Liver (tissue), 9 donors: ENCODE data around the gene PLEKHM2. TPM values are rescaled to one million over a fixed set of nuclear protein-coding genes. Genes with fewer than 3 reads are reported as not detected.

Experiments used
- DNase-seq: peaks from one replicate; pipeline ENCODE4 v3.0.0-alpha.2; 2017; ENCODE audit warnings: low spot score
- H3K27ac ChIP-seq, 2 donors: one replicate each; pipeline ENCODE4 v1.7.0; 2013; ENCODE audit warnings: inconsistent platforms in 2 of 2, low read length in 2 of 2, control low read depth in 1 of 2, low read depth in 1 of 2, mild to moderate bottlenecking in 1 of 2
- H3K27me3 ChIP-seq, 4 donors: one replicate each; pipeline versions ENCODE4 v1.6.1 to v1.7.0; 2013; ENCODE audit warnings: low read length in 3 of 4, inconsistent platforms in 1 of 4, mild to moderate bottlenecking in 1 of 4, moderate library complexity in 1 of 4; ENCODE audit not compliant: control insufficient read depth in 4 of 4, insufficient read depth in 4 of 4
- H3K36me3 ChIP-seq, 4 donors: one replicate each; pipeline versions ENCODE4 v1.6.1 to v1.7.0; 2013; ENCODE audit warnings: low read length in 3 of 4, mild to moderate bottlenecking in 3 of 4, low read depth in 1 of 4, moderate library complexity in 1 of 4; ENCODE audit not compliant: control insufficient read depth in 4 of 4, insufficient read depth in 3 of 4
- H3K4me1 ChIP-seq, 4 donors: one replicate each; pipeline versions ENCODE4 v1.6.1 to v1.7.0; 2013; ENCODE audit warnings: low read length in 3 of 4, mild to moderate bottlenecking in 3 of 4, moderate library complexity in 1 of 4; ENCODE audit not compliant: control insufficient read depth in 4 of 4, insufficient read depth in 4 of 4
- H3K4me3 ChIP-seq, 3 donors: one replicate each; pipeline versions ENCODE4 v1.6.1 to v1.7.0; 2013; ENCODE audit warnings: low read length in 3 of 3, control low read depth in 1 of 3, low read depth in 1 of 3, mild to moderate bottlenecking in 1 of 3
- H3K9ac ChIP-seq, 2 donors: one replicate each; pipeline ENCODE4 v1.7.0; 2013; ENCODE audit warnings: low read length in 2 of 2, mild to moderate bottlenecking in 2 of 2, moderate library complexity in 2 of 2, control low read depth in 1 of 2, low read depth in 1 of 2
- H3K9me3 ChIP-seq, 4 donors: one replicate each; pipeline versions ENCODE4 v1.6.1 to v1.7.0; 2013; ENCODE audit warnings: low read length in 3 of 4; ENCODE audit not compliant: control insufficient read depth in 4 of 4
- EGR1 ChIP-seq, 2 donors: IDR thresholded peaks; 2 replicates each; pipeline ENCODE4 v1.6.1; 2016 to 2018; ENCODE audit warnings: antibody characterized with exemption in 2 of 2, low read depth in 2 of 2
- FOXA1 ChIP-seq: IDR thresholded peaks from 2 replicates; pipeline ENCODE4 v1.6.1; 2016; ENCODE audit warnings: antibody characterized with exemption
- FOXA2 ChIP-seq: IDR thresholded peaks from 2 replicates; pipeline ENCODE4 v1.6.1; 2016; ENCODE audit warnings: antibody characterized with exemption
- GABPA ChIP-seq, 2 donors: IDR thresholded peaks in 1 of 2; conservative IDR thresholded peaks in 1 of 2; 2 replicates each; pipeline ENCODE4 v1.6.1; 2016; ENCODE audit warnings: antibody characterized with exemption in 2 of 2, mild to moderate bottlenecking in 1 of 2, moderate library complexity in 1 of 2
- HNF4G ChIP-seq: IDR thresholded peaks from 2 replicates; pipeline ENCODE4 v1.6.1; 2016; ENCODE audit warnings: antibody characterized with exemption
- JUND ChIP-seq, 2 donors: IDR thresholded peaks; 2 replicates each; pipeline ENCODE4 v1.6.1; 2016; ENCODE audit warnings: antibody characterized with exemption in 2 of 2
- NR2F2 ChIP-seq: IDR thresholded peaks from 2 replicates; pipeline ENCODE4 v1.6.1; 2016; ENCODE audit warnings: antibody characterized with exemption
- RAD21 ChIP-seq, 2 donors: IDR thresholded peaks; 2 replicates each; pipeline ENCODE4 v1.6.1; 2016; ENCODE audit warnings: antibody characterized with exemption in 2 of 2, mild to moderate bottlenecking in 2 of 2
- RXRA ChIP-seq, 2 donors: IDR thresholded peaks; 2 replicates each; pipeline ENCODE4 v1.6.1; 2017 to 2018; ENCODE audit warnings: antibody characterized with exemption in 2 of 2, mild to moderate bottlenecking in 1 of 2
- SP1 ChIP-seq: IDR thresholded peaks from 2 replicates; pipeline ENCODE4 v1.6.1; 2018; ENCODE audit warnings: antibody characterized with exemption, mild to moderate bottlenecking
- YY1 ChIP-seq: IDR thresholded peaks from 2 replicates; pipeline ENCODE4 v1.6.1; 2016; ENCODE audit warnings: antibody characterized with exemption, mild to moderate bottlenecking
- WGBS: extraction: QIAGEN DNeasy Blood & Tissue Kit; methylation state at CpG from one replicate; pipeline ENCODE4 v1.1.7; 2013; 5-methylcytosine and 5-hydroxymethylcytosine counted together
- polyA plus RNA-seq, 2 donors: library from polyadenylated mRNA; stranded (reverse) in 1 of 2; unstranded in 1 of 2; fragments of 200-250 nt in 1 of 2; fragments of >200 nt in 1 of 2; fragmentation: Nextera tagmentation in 1 of 2; extraction: Ambion mirVana in 1 of 2; gene quantifications; one replicate each; pipeline versions ENCODE4 v1.2.1 to v1.2.3, GENCODE V29; 2013 to 2015
- total RNA-seq, 2 donors: library from RNA; depleted of rRNA; stranded (reverse); fragments of >200 nt; gene quantifications; one replicate each; pipeline ENCODE4 v1.2.3, GENCODE V29; 2014
- TF ChIP-seq, protein P1 (sequence below): IDR thresholded peaks from 2 replicates; pipeline ENCODE4 v1.6.1; 2016; ENCODE audit warnings: antibody characterized with exemption, mild to moderate bottlenecking
- TF ChIP-seq, protein P2 (sequence below): IDR thresholded peaks from 2 replicates; pipeline ENCODE4 v1.6.1; 2016; ENCODE audit warnings: antibody characterized with exemption
- TF ChIP-seq, protein P3 (sequence below): IDR thresholded peaks from 2 replicates; pipeline ENCODE4 v1.6.1; 2016; ENCODE audit warnings: antibody characterized with exemption
- TF ChIP-seq, protein P4 (sequence below): fragments of 150-350 bp; IDR thresholded peaks from 2 replicates; pipeline ENCODE4 v1.5.1; 2017; ENCODE audit warnings: improper control_type of control experiment, low read depth, low read length; ENCODE audit not compliant: missing input control
- donor health status: healthy.
- donor health status: healthy.
- donor health status: healthy.
- donor health status: healthy.
- donor health status: healthy.

Gene PLEKHM2
- total and polyA plus RNA-seq, 4 donors: 4.1 to 22.6 (median 17.0) TPM

DNA sequence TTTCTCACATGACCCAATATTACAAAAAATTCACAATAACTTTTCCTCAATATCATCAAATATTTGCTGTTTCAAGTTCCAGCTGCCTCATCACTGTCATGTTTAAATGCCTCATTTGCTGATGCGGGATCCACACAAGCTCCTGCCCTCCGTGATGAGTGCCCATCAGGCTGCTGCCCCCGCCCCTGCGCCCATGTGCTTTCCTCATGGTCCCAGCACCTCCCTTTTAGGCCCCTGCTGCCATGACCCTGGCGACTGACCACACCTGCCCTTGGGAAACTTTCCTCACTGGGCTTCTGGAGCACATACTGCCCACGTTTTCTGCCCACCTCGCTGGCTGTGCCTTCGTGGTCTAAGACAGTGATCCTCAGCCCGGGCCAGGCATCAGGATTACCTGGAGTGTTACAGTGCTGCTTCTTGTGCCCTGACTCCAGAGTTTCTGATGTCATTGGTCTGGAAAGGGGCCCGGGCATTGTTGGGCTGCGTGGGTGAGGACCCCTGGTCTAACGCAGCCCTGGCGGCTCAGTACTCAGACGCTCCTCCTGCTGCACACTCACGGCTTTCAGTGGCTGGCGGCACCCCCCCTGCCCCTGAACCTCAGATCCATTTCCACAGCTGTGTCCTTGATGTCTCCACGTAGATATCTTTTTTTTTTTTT, 20.5 kb downstream of the PLEKHM2 start:
- Histone ChIP-seq H3K36me3 (peaks cover 0 to 1% (median 0%) of the 10 kb centered on the region in 4 donors), H3K9me3 (no peaks in the 10 kb centered on the region), H3K4me3 (no peak overlapping the region), H3K27me3 (no peaks in the 10 kb centered on the region), H3K27ac (peak overlapping the region; percentile 40 to 54), H3K9ac (no peak overlapping the region), H3K4me1 (peaks cover 0 to 12% (median 0%) of the 10 kb centered on the region in 4 donors)
- TF ChIP-seq GABPA (IDR thresholded peaks at IDR 0.05 in 1 of 2, conservative IDR thresholded peaks at IDR 0.05 in 1 of 2): no peak
- no peak for TF ChIP-seq NR2F2
- no peak for TF ChIP-seq RXRA (IDR thresholded peaks at IDR 0.05)
- no peak for TF ChIP-seq HNF4G
- no peak for TF ChIP-seq FOXA2
- TF ChIP-seq, protein P1, sequence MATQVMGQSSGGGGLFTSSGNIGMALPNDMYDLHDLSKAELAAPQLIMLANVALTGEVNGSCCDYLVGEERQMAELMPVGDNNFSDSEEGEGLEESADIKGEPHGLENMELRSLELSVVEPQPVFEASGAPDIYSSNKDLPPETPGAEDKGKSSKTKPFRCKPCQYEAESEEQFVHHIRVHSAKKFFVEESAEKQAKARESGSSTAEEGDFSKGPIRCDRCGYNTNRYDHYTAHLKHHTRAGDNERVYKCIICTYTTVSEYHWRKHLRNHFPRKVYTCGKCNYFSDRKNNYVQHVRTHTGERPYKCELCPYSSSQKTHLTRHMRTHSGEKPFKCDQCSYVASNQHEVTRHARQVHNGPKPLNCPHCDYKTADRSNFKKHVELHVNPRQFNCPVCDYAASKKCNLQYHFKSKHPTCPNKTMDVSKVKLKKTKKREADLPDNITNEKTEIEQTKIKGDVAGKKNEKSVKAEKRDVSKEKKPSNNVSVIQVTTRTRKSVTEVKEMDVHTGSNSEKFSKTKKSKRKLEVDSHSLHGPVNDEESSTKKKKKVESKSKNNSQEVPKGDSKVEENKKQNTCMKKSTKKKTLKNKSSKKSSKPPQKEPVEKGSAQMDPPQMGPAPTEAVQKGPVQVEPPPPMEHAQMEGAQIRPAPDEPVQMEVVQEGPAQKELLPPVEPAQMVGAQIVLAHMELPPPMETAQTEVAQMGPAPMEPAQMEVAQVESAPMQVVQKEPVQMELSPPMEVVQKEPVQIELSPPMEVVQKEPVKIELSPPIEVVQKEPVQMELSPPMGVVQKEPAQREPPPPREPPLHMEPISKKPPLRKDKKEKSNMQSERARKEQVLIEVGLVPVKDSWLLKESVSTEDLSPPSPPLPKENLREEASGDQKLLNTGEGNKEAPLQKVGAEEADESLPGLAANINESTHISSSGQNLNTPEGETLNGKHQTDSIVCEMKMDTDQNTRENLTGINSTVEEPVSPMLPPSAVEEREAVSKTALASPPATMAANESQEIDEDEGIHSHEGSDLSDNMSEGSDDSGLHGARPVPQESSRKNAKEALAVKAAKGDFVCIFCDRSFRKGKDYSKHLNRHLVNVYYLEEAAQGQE: no peak
- no peak for TF ChIP-seq EGR1 (IDR thresholded peaks at IDR 0.05; ENCODE audit: low read depth in 2 of 2)
- WGBS: 95% methylated on average over 17 of the region's 17 CpGs
- no peak for DNase-seq

DNA sequence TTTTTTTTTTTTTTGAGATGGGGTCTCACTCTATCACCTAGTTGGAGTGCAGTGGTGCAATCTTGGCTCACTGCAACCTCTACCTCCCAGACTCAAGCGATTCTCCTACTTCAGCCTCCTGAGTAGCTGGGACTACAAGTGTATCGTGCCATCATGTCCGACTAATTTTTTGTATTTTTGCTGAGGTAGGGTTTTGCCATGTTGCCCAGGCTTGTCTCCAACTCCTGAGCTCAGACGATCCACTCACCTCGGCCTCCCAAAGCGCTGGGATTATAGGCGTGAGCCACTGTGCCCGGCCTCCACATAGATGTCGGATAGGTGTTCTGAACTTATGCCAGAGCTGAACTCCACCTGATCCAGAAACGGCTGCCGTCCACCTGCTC, 21.1 kb downstream of the PLEKHM2 start:
- WGBS: 97% methylated on average over 11 of the region's 11 CpGs
- Histone ChIP-seq H3K36me3 (no peaks in the 10 kb centered on the region), H3K27me3 (no peaks in the 10 kb centered on the region), H3K27ac (no peak overlapping the region), H3K4me1 (peaks cover 0 to 12% (median 0%) of the 10 kb centered on the region in 4 donors), H3K9me3 (no peaks in the 10 kb centered on the region), H3K9ac (no peak overlapping the region), H3K4me3 (no peak overlapping the region)
- DNase-seq: no peak
- no peak for TF ChIP-seq FOXA2
- TF ChIP-seq, protein P2, sequence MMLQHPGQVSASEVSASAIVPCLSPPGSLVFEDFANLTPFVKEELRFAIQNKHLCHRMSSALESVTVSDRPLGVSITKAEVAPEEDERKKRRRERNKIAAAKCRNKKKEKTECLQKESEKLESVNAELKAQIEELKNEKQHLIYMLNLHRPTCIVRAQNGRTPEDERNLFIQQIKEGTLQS: no peak

DNA sequence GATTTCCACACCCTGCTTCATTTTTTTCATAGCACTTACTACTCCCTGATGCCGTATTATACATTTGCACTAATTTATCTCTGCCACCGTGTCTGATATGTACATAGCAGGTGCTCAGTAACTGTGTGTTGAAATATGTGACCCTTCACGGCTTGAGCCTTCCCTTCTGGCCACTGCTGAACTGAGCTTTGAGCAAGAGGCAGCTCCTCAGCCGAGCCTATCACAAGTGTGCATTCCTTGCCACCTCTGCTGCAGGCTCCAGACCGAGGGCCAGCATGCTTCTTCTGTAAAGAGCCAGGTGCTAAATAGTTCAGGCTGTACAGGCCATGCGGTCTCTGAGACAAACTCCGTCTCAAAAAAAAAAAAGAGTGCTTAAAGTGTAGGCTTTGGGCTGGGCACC, 22.6 kb downstream of the PLEKHM2 start:
- H3K9ac ChIP-seq: no peak overlapping the region
- H3K27ac ChIP-seq: no peak overlapping the region
- no peak overlapping the region for H3K4me3 ChIP-seq
- H3K4me1 ChIP-seq: peaks cover 0 to 12% (median 0%) of the 10 kb centered on the region in 4 donors
- no peaks in the 10 kb centered on the region for H3K9me3 ChIP-seq
- TF ChIP-seq GABPA (IDR thresholded peaks at IDR 0.05 in 1 of 2, conservative IDR thresholded peaks at IDR 0.05 in 1 of 2) (no peak), YY1 (no peak), FOXA1 (no peak), JUND (IDR thresholded peaks at IDR 0.05) (no peak), SP1 (no peak), RAD21 (IDR thresholded peaks at IDR 0.05) (no peak), RXRA (IDR thresholded peaks at IDR 0.05) (no peak), NR2F2 (no peak)
- TF ChIP-seq, protein P2: no peak
- TF ChIP-seq, protein P3, sequence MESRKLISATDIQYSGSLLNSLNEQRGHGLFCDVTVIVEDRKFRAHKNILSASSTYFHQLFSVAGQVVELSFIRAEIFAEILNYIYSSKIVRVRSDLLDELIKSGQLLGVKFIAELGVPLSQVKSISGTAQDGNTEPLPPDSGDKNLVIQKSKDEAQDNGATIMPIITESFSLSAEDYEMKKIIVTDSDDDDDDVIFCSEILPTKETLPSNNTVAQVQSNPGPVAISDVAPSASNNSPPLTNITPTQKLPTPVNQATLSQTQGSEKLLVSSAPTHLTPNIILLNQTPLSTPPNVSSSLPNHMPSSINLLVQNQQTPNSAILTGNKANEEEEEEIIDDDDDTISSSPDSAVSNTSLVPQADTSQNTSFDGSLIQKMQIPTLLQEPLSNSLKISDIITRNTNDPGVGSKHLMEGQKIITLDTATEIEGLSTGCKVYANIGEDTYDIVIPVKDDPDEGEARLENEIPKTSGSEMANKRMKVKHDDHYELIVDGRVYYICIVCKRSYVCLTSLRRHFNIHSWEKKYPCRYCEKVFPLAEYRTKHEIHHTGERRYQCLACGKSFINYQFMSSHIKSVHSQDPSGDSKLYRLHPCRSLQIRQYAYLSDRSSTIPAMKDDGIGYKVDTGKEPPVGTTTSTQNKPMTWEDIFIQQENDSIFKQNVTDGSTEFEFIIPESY: no peak
- TF ChIP-seq, protein P1: no peak
- TF ChIP-seq, protein P4, sequence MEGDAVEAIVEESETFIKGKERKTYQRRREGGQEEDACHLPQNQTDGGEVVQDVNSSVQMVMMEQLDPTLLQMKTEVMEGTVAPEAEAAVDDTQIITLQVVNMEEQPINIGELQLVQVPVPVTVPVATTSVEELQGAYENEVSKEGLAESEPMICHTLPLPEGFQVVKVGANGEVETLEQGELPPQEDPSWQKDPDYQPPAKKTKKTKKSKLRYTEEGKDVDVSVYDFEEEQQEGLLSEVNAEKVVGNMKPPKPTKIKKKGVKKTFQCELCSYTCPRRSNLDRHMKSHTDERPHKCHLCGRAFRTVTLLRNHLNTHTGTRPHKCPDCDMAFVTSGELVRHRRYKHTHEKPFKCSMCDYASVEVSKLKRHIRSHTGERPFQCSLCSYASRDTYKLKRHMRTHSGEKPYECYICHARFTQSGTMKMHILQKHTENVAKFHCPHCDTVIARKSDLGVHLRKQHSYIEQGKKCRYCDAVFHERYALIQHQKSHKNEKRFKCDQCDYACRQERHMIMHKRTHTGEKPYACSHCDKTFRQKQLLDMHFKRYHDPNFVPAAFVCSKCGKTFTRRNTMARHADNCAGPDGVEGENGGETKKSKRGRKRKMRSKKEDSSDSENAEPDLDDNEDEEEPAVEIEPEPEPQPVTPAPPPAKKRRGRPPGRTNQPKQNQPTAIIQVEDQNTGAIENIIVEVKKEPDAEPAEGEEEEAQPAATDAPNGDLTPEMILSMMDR: no peak
- no peak for DNase-seq
- 85% methylated on average over 7 of the region's 7 CpGs for WGBS
- no peaks in the 10 kb centered on the region for H3K36me3 ChIP-seq
- no peaks in the 10 kb centered on the region for H3K27me3 ChIP-seq
